ENCODE measurements around the gene C10orf90.

DNA sequence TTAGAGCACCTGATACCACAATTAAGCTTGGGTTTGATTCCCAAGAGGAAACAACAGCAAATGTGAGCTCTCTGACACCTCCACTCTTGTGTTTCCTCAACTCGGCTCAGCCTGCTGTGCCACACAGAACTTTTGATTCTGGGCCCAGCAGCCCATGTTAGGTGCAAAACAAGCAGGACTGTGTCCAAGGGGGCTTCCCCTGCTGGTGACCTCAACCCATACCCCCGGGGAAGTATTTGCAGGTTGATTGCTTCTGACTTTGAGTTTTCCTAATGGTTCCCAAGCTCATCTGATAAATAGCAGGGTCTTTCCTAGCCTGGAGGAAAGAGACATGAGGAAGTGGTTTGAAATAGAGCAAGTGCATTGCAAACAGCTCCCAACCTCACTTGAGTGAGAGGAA is 238.7 kb downstream of the C10orf90 start:
- TF ChIP-seq EZH2 (IDR thresholded peaks at IDR 0.05; ENCODE audit: low read length, unreplicated experiment) (no peak), EZH2phosphoT487 (IDR thresholded peaks at IDR 0.05; ENCODE audit: borderline replicate concordance, low read length) (no peak)
- TF ChIP-seq, protein P1, sequence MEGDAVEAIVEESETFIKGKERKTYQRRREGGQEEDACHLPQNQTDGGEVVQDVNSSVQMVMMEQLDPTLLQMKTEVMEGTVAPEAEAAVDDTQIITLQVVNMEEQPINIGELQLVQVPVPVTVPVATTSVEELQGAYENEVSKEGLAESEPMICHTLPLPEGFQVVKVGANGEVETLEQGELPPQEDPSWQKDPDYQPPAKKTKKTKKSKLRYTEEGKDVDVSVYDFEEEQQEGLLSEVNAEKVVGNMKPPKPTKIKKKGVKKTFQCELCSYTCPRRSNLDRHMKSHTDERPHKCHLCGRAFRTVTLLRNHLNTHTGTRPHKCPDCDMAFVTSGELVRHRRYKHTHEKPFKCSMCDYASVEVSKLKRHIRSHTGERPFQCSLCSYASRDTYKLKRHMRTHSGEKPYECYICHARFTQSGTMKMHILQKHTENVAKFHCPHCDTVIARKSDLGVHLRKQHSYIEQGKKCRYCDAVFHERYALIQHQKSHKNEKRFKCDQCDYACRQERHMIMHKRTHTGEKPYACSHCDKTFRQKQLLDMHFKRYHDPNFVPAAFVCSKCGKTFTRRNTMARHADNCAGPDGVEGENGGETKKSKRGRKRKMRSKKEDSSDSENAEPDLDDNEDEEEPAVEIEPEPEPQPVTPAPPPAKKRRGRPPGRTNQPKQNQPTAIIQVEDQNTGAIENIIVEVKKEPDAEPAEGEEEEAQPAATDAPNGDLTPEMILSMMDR (conservative IDR thresholded peaks at IDR 0.05; ENCODE audit: low read depth, low read length): no peak
